ENCODE results near the gene TSPAN19. TPM values are rescaled to one million over a fixed set of nuclear protein-coding genes. Genes with fewer than 3 reads are reported as not detected.

Gene TSPAN19
- total RNA-seq, 1 donor from 2014 or later: not detected

GRCh38 chr12:85004204-85004603 is 31.9 kb downstream of the TSPAN19 start:
- Histone ChIP-seq H3K27ac (ENCODE audit: low read depth, low read length) (no peak overlapping the region), H3K27me3 (ENCODE audit: control insufficient read depth in 3 of 3, insufficient read depth in 3 of 3, low read length in 3 of 3) (no peaks in the 10 kb centered on the region), H3K4me3 (ENCODE audit: low read length in 3 of 3) (no peak overlapping the region), H3K4me1 (ENCODE audit: control insufficient read depth in 3 of 3, insufficient read depth in 3 of 3, low read length in 3 of 3) (no peaks in the 10 kb centered on the region), H3K9me3 (ENCODE audit: control insufficient read depth in 3 of 3, low read length in 3 of 3) (no peaks in the 10 kb centered on the region), H3K9ac (ENCODE audit: low read depth in 1 of 3, low read length in 3 of 3) (no peak overlapping the region), H3K36me3 (ENCODE audit: control insufficient read depth in 3 of 3, insufficient read depth in 3 of 3, low read length in 3 of 3) (no peaks in the 10 kb centered on the region)

- Histone ChIP-seq H3K27ac (ENCODE audit: low read depth, low read length) (no peak overlapping the region), H3K4me3 (ENCODE audit: low read length in 3 of 3) (no peak overlapping the region)
Measured at GRCh38 chr12:85002778-85003296, 33.2 kb downstream of the TSPAN19 start.

GRCh38 chr12:85000729-85001128 is 35.3 kb downstream of the TSPAN19 start:
- H3K36me3 ChIP-seq (ENCODE audit: control insufficient read depth in 3 of 3, insufficient read depth in 3 of 3, low read length in 3 of 3): no peaks in the 10 kb centered on the region
- no peak overlapping the region for H3K4me3 ChIP-seq (ENCODE audit: low read length in 3 of 3)
- H3K27ac ChIP-seq (ENCODE audit: low read depth, low read length): no peak overlapping the region
- no peaks in the 10 kb centered on the region for H3K4me1 ChIP-seq (ENCODE audit: control insufficient read depth in 3 of 3, insufficient read depth in 3 of 3, low read length in 3 of 3)
- no peaks in the 10 kb centered on the region for H3K27me3 ChIP-seq (ENCODE audit: control insufficient read depth in 3 of 3, insufficient read depth in 3 of 3, low read length in 3 of 3)
- no peak overlapping the region for H3K9ac ChIP-seq (ENCODE audit: low read depth in 1 of 3, low read length in 3 of 3)
- H3K9me3 ChIP-seq (ENCODE audit: control insufficient read depth in 3 of 3, low read length in 3 of 3): no peaks in the 10 kb centered on the region

More at GRCh38 chr12:85002778-85003296, 33.2 kb downstream of the TSPAN19 start:
- Histone ChIP-seq H3K4me1 (ENCODE audit: control insufficient read depth in 3 of 3, insufficient read depth in 3 of 3, low read length in 3 of 3) (no peaks in the 10 kb centered on the region), H3K9ac (ENCODE audit: low read depth in 1 of 3, low read length in 3 of 3) (no peak overlapping the region), H3K36me3 (ENCODE audit: control insufficient read depth in 3 of 3, insufficient read depth in 3 of 3, low read length in 3 of 3) (no peaks in the 10 kb centered on the region), H3K27me3 (ENCODE audit: control insufficient read depth in 3 of 3, insufficient read depth in 3 of 3, low read length in 3 of 3) (no peaks in the 10 kb centered on the region), H3K9me3 (ENCODE audit: control insufficient read depth in 3 of 3, low read length in 3 of 3) (no peaks in the 10 kb centered on the region)

GRCh38 chr12:84998341-84998740 is 37.7 kb downstream of the TSPAN19 start:
- Histone ChIP-seq H3K36me3 (ENCODE audit: control insufficient read depth in 3 of 3, insufficient read depth in 3 of 3, low read length in 3 of 3) (no peaks in the 10 kb centered on the region), H3K27me3 (ENCODE audit: control insufficient read depth in 3 of 3, insufficient read depth in 3 of 3, low read length in 3 of 3) (no peaks in the 10 kb centered on the region), H3K4me3 (ENCODE audit: low read length in 3 of 3) (no peak overlapping the region), H3K4me1 (ENCODE audit: control insufficient read depth in 3 of 3, insufficient read depth in 3 of 3, low read length in 3 of 3) (no peaks in the 10 kb centered on the region), H3K9ac (ENCODE audit: low read depth in 1 of 3, low read length in 3 of 3) (no peak overlapping the region), H3K9me3 (ENCODE audit: control insufficient read depth in 3 of 3, low read length in 3 of 3) (no peaks in the 10 kb centered on the region), H3K27ac (ENCODE audit: low read depth, low read length) (no peak overlapping the region)

GRCh38 chr12:84996759-84997158 is 39.3 kb downstream of the TSPAN19 start:
- Histone ChIP-seq H3K27ac (ENCODE audit: low read depth, low read length) (no peak overlapping the region), H3K4me1 (ENCODE audit: control insufficient read depth in 3 of 3, insufficient read depth in 3 of 3, low read length in 3 of 3) (no peaks in the 10 kb centered on the region), H3K4me3 (ENCODE audit: low read length in 3 of 3) (no peak overlapping the region), H3K36me3 (ENCODE audit: control insufficient read depth in 3 of 3, insufficient read depth in 3 of 3, low read length in 3 of 3) (no peaks in the 10 kb centered on the region), H3K27me3 (ENCODE audit: control insufficient read depth in 3 of 3, insufficient read depth in 3 of 3, low read length in 3 of 3) (no peaks in the 10 kb centered on the region), H3K9me3 (ENCODE audit: control insufficient read depth in 3 of 3, low read length in 3 of 3) (no peaks in the 10 kb centered on the region), H3K9ac (ENCODE audit: low read depth in 1 of 3, low read length in 3 of 3) (no peak overlapping the region)

- H3K9me3 ChIP-seq (ENCODE audit: control insufficient read depth in 3 of 3, low read length in 3 of 3): no peaks in the 10 kb centered on the region
- no peaks in the 10 kb centered on the region for H3K27me3 ChIP-seq (ENCODE audit: control insufficient read depth in 3 of 3, insufficient read depth in 3 of 3, low read length in 3 of 3)
- H3K9ac ChIP-seq (ENCODE audit: low read depth in 1 of 3, low read length in 3 of 3): no peak overlapping the region
- H3K4me3 ChIP-seq (ENCODE audit: low read length in 3 of 3): no peak overlapping the region
- H3K36me3 ChIP-seq (ENCODE audit: control insufficient read depth in 3 of 3, insufficient read depth in 3 of 3, low read length in 3 of 3): no peaks in the 10 kb centered on the region
- H3K4me1 ChIP-seq (ENCODE audit: control insufficient read depth in 3 of 3, insufficient read depth in 3 of 3, low read length in 3 of 3): no peaks in the 10 kb centered on the region
- H3K27ac ChIP-seq (ENCODE audit: low read depth, low read length): no peak overlapping the region
Measured at GRCh38 chr12:84995641-84996040, 40.4 kb downstream of the TSPAN19 start.

GRCh38 chr12:84994426-84994825 is 41.7 kb downstream of the TSPAN19 start:
- no peaks in the 10 kb centered on the region for H3K27me3 ChIP-seq (ENCODE audit: control insufficient read depth in 3 of 3, insufficient read depth in 3 of 3, low read length in 3 of 3)
- no peaks in the 10 kb centered on the region for H3K9me3 ChIP-seq (ENCODE audit: control insufficient read depth in 3 of 3, low read length in 3 of 3)
- H3K36me3 ChIP-seq (ENCODE audit: control insufficient read depth in 3 of 3, insufficient read depth in 3 of 3, low read length in 3 of 3): no peaks in the 10 kb centered on the region
- no peak overlapping the region for H3K9ac ChIP-seq (ENCODE audit: low read depth in 1 of 3, low read length in 3 of 3)
- H3K4me3 ChIP-seq (ENCODE audit: low read length in 3 of 3): no peak overlapping the region
- no peak overlapping the region for H3K27ac ChIP-seq (ENCODE audit: low read depth, low read length)
- H3K4me1 ChIP-seq (ENCODE audit: control insufficient read depth in 3 of 3, insufficient read depth in 3 of 3, low read length in 3 of 3): no peaks in the 10 kb centered on the region

GRCh38 chr12:84986586-84986985 is 49.5 kb downstream of the TSPAN19 start:
- H3K4me3 ChIP-seq (ENCODE audit: low read length in 3 of 3): no peak overlapping the region
- no peaks in the 10 kb centered on the region for H3K4me1 ChIP-seq (ENCODE audit: control insufficient read depth in 3 of 3, insufficient read depth in 3 of 3, low read length in 3 of 3)
- H3K27me3 ChIP-seq (ENCODE audit: control insufficient read depth in 3 of 3, insufficient read depth in 3 of 3, low read length in 3 of 3): no peaks in the 10 kb centered on the region
- H3K27ac ChIP-seq (ENCODE audit: low read depth, low read length): no peak overlapping the region
- no peaks in the 10 kb centered on the region for H3K36me3 ChIP-seq (ENCODE audit: control insufficient read depth in 3 of 3, insufficient read depth in 3 of 3, low read length in 3 of 3)
- H3K9me3 ChIP-seq (ENCODE audit: control insufficient read depth in 3 of 3, low read length in 3 of 3): no peaks in the 10 kb centered on the region
- H3K9ac ChIP-seq (ENCODE audit: low read depth in 1 of 3, low read length in 3 of 3): no peak overlapping the region

GRCh38 chr12:84986117-84986516 is 50.0 kb downstream of the TSPAN19 start:
- H3K27ac ChIP-seq (ENCODE audit: low read depth, low read length): no peak overlapping the region
- no peak overlapping the region for H3K9ac ChIP-seq (ENCODE audit: low read depth in 1 of 3, low read length in 3 of 3)

GRCh38 chr12:84983289-84983688 is 52.8 kb downstream of the TSPAN19 start:
- Histone ChIP-seq H3K4me1 (ENCODE audit: control insufficient read depth in 3 of 3, insufficient read depth in 3 of 3, low read length in 3 of 3) (no peaks in the 10 kb centered on the region), H3K4me3 (ENCODE audit: low read length in 3 of 3) (no peak overlapping the region), H3K9ac (ENCODE audit: low read depth in 1 of 3, low read length in 3 of 3) (no peak overlapping the region), H3K9me3 (ENCODE audit: control insufficient read depth in 3 of 3, low read length in 3 of 3) (no peaks in the 10 kb centered on the region), H3K36me3 (ENCODE audit: control insufficient read depth in 3 of 3, insufficient read depth in 3 of 3, low read length in 3 of 3) (no peaks in the 10 kb centered on the region), H3K27ac (ENCODE audit: low read depth, low read length) (no peak overlapping the region), H3K27me3 (ENCODE audit: control insufficient read depth in 3 of 3, insufficient read depth in 3 of 3, low read length in 3 of 3) (no peaks in the 10 kb centered on the region)

More at GRCh38 chr12:84986117-84986516, 50.0 kb downstream of the TSPAN19 start:
- Histone ChIP-seq H3K27me3 (ENCODE audit: control insufficient read depth in 3 of 3, insufficient read depth in 3 of 3, low read length in 3 of 3) (no peaks in the 10 kb centered on the region), H3K4me3 (ENCODE audit: low read length in 3 of 3) (no peak overlapping the region), H3K4me1 (ENCODE audit: control insufficient read depth in 3 of 3, insufficient read depth in 3 of 3, low read length in 3 of 3) (no peaks in the 10 kb centered on the region), H3K9me3 (ENCODE audit: control insufficient read depth in 3 of 3, low read length in 3 of 3) (no peaks in the 10 kb centered on the region), H3K36me3 (ENCODE audit: control insufficient read depth in 3 of 3, insufficient read depth in 3 of 3, low read length in 3 of 3) (no peaks in the 10 kb centered on the region)

- Histone ChIP-seq H3K4me3 (ENCODE audit: low read length in 3 of 3) (no peak overlapping the region), H3K36me3 (ENCODE audit: control insufficient read depth in 3 of 3, insufficient read depth in 3 of 3, low read length in 3 of 3) (no peaks in the 10 kb centered on the region), H3K4me1 (ENCODE audit: control insufficient read depth in 3 of 3, insufficient read depth in 3 of 3, low read length in 3 of 3) (no peaks in the 10 kb centered on the region), H3K9me3 (ENCODE audit: control insufficient read depth in 3 of 3, low read length in 3 of 3) (no peaks in the 10 kb centered on the region), H3K27ac (ENCODE audit: low read depth, low read length) (no peak overlapping the region), H3K9ac (ENCODE audit: low read depth in 1 of 3, low read length in 3 of 3) (no peak overlapping the region), H3K27me3 (ENCODE audit: control insufficient read depth in 3 of 3, insufficient read depth in 3 of 3, low read length in 3 of 3) (no peaks in the 10 kb centered on the region)
Measured at GRCh38 chr12:84982888-84983287, 53.2 kb downstream of the TSPAN19 start.

All from skeletal muscle tissue (tissue), 4 donors.